Measurements from ENCODE around the gene YJU2. TPM values are rescaled to one million over a fixed set of nuclear protein-coding genes. Genes with fewer than 3 reads are reported as not detected.

Gene YJU2
- total and polyA plus RNA-seq, 2 of the 8 experiments (the other 6 are each of a cell fraction or from before 2014, with no cell fraction given) = 26.8 to 27.7 TPM

DNA sequence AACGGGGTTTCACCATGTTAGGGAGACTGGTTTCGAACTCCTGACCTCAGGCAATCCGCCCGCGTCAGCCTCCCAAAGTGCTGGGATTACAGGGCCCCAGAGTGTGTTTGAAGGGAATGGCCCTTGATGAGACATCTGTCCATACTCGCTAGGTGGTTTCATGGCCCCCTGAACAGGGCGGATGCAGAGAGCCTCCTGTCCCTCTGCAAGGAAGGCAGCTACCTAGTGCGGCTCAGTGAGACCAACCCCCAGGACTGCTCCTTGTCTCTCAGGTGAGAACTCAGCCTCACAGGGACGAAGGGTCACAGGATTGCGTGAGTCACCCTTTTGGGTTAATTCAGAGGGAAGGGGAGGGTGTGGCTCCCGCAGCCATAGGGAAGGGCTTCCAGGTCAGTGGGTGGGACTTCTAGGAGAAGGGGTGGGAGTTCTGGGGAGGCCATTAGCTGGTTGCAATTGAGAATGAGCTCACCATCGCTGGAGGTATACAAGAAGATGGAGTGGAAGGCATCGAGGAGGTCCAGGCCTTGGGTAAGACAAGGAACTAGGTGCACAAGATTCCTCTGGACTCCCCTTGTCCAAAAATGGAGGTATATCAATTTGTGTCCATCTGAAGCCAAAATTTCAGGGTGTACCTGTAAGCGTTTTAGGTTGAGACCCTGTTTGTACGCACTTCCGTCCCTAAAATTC, 41.4 kb downstream of the YJU2 start (continued):
- TF ChIP-seq, protein P1, sequence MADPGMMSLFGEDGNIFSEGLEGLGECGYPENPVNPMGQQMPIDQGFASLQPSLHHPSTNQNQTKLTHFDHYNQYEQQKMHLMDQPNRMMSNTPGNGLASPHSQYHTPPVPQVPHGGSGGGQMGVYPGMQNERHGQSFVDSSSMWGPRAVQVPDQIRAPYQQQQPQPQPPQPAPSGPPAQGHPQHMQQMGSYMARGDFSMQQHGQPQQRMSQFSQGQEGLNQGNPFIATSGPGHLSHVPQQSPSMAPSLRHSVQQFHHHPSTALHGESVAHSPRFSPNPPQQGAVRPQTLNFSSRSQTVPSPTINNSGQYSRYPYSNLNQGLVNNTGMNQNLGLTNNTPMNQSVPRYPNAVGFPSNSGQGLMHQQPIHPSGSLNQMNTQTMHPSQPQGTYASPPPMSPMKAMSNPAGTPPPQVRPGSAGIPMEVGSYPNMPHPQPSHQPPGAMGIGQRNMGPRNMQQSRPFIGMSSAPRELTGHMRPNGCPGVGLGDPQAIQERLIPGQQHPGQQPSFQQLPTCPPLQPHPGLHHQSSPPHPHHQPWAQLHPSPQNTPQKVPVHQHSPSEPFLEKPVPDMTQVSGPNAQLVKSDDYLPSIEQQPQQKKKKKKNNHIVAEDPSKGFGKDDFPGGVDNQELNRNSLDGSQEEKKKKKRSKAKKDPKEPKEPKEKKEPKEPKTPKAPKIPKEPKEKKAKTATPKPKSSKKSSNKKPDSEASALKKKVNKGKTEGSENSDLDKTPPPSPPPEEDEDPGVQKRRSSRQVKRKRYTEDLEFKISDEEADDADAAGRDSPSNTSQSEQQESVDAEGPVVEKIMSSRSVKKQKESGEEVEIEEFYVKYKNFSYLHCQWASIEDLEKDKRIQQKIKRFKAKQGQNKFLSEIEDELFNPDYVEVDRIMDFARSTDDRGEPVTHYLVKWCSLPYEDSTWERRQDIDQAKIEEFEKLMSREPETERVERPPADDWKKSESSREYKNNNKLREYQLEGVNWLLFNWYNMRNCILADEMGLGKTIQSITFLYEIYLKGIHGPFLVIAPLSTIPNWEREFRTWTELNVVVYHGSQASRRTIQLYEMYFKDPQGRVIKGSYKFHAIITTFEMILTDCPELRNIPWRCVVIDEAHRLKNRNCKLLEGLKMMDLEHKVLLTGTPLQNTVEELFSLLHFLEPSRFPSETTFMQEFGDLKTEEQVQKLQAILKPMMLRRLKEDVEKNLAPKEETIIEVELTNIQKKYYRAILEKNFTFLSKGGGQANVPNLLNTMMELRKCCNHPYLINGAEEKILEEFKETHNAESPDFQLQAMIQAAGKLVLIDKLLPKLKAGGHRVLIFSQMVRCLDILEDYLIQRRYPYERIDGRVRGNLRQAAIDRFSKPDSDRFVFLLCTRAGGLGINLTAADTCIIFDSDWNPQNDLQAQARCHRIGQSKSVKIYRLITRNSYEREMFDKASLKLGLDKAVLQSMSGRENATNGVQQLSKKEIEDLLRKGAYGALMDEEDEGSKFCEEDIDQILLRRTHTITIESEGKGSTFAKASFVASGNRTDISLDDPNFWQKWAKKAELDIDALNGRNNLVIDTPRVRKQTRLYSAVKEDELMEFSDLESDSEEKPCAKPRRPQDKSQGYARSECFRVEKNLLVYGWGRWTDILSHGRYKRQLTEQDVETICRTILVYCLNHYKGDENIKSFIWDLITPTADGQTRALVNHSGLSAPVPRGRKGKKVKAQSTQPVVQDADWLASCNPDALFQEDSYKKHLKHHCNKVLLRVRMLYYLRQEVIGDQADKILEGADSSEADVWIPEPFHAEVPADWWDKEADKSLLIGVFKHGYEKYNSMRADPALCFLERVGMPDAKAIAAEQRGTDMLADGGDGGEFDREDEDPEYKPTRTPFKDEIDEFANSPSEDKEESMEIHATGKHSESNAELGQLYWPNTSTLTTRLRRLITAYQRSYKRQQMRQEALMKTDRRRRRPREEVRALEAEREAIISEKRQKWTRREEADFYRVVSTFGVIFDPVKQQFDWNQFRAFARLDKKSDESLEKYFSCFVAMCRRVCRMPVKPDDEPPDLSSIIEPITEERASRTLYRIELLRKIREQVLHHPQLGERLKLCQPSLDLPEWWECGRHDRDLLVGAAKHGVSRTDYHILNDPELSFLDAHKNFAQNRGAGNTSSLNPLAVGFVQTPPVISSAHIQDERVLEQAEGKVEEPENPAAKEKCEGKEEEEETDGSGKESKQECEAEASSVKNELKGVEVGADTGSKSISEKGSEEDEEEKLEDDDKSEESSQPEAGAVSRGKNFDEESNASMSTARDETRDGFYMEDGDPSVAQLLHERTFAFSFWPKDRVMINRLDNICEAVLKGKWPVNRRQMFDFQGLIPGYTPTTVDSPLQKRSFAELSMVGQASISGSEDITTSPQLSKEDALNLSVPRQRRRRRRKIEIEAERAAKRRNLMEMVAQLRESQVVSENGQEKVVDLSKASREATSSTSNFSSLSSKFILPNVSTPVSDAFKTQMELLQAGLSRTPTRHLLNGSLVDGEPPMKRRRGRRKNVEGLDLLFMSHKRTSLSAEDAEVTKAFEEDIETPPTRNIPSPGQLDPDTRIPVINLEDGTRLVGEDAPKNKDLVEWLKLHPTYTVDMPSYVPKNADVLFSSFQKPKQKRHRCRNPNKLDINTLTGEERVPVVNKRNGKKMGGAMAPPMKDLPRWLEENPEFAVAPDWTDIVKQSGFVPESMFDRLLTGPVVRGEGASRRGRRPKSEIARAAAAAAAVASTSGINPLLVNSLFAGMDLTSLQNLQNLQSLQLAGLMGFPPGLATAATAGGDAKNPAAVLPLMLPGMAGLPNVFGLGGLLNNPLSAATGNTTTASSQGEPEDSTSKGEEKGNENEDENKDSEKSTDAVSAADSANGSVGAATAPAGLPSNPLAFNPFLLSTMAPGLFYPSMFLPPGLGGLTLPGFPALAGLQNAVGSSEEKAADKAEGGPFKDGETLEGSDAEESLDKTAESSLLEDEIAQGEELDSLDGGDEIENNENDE (IDR thresholded peaks at IDR 0.05; ENCODE audit: insufficient replicate concordance, low read length) = no peak
